ENCODE measurements around the gene PKP4. TPM values are rescaled to one million over a fixed set of nuclear protein-coding genes. Genes with fewer than 3 reads are reported as not detected.

PKP4 gene
- total RNA-seq, 4 donors from 2014 or later: 58.2 to 115 (median 89.9) TPM

DNA sequence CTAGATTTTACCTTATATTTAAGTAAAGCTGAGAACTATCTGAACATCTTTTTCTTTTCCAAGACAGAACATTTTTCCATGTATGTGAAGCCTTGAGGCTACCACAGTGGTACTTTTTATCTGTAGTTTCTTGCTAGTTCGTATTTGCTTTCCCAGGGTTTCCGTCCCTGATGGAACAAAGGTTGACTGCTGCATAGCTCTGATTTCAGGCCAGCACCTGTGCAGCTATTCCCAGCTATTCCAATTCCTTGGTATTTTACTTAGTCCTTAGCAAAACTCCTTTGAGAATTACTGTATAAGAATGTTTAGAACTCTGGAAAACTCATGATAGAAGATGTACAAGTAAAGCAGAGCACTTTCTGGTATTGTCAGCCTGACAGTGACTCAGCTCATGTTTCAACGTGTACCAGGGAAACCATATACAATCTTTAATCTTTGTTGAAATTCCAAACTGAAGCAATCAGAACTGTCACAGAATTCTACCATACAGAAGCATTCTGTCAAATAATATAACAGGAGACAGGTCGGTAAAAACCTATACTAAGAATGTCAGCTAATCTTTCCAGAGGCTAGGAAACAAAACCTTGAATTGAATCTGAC, 162.2 kb downstream of the PKP4 start:
- TF ChIP-seq POLR2A (IDR thresholded peaks at IDR 0.05) (no peak), CTCF (IDR thresholded peaks at IDR 0.05) (no peak), EP300 (IDR thresholded peaks at IDR 0.05) (no peak), POLR2AphosphoS5 (IDR thresholded peaks at IDR 0.05) (no peak)
- no peak overlapping the region for H3K4me3 ChIP-seq
- no peaks in the 10 kb centered on the region for H3K4me1 ChIP-seq
- WGBS, 2 donors (ENCODE audit: low coverage in 1 of 2): 74 to 81% methylated on average over 4 of the region's 4 CpGs
- H3K27me3 ChIP-seq: no peaks in the 10 kb centered on the region
- H3K9me3 ChIP-seq: no peaks in the 10 kb centered on the region
- peaks cover 0 to 40% of the 10 kb centered on the region in 2 donors for H3K36me3 ChIP-seq
- no peak overlapping the region for H3K27ac ChIP-seq
- no peak for ATAC-seq

DNA sequence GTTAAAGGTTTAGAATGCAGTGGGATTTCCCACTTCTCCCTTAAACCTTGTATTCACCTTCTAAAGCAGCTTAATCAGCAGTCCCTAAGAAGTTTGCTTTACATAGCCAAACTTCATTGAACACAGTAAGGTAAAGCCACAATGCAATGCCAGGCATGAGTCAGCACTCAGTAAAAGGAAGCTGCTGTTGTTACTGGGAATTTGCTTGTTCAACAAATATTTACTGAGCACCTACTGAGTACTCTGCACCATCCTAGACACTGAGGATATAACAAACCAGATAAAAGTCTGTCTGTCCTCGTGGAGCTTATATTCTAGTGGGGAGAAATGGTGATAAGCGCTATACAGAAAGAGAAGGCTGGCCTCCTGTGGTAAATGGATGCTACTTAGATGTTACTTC, 162.7 kb downstream of the PKP4 start:
- peaks cover 0 to 45% of the 10 kb centered on the region in 2 donors for H3K36me3 ChIP-seq
- no peaks in the 10 kb centered on the region for H3K4me1 ChIP-seq
- TF ChIP-seq POLR2A (IDR thresholded peaks at IDR 0.05) (no peak), CTCF (IDR thresholded peaks at IDR 0.05) (no peak), EP300 (IDR thresholded peaks at IDR 0.05) (no peak), POLR2AphosphoS5 (IDR thresholded peaks at IDR 0.05) (no peak)
- no peak for ATAC-seq
- H3K9me3 ChIP-seq: no peaks in the 10 kb centered on the region
- no peak overlapping the region for H3K4me3 ChIP-seq
- H3K27ac ChIP-seq: no peak overlapping the region
- 97 to 100% methylated on average over 1 to 2 of the region's 2 CpGs for WGBS, 2 donors (ENCODE audit: low coverage in 1 of 2)
- H3K27me3 ChIP-seq: no peaks in the 10 kb centered on the region

GRCh38 chr2:158620656-158621055, 163.9 kb downstream of the PKP4 start:
- H3K4me3 ChIP-seq: no peak overlapping the region
- WGBS, 2 donors (ENCODE audit: low coverage in 1 of 2): 27 to 62% methylated on average over 2 of the region's 2 CpGs
- TF ChIP-seq POLR2AphosphoS5 (IDR thresholded peaks at IDR 0.05): no peak
- no peak for TF ChIP-seq CTCF (IDR thresholded peaks at IDR 0.05)
- H3K27me3 ChIP-seq: no peaks in the 10 kb centered on the region
- H3K4me1 ChIP-seq: no peaks in the 10 kb centered on the region
- H3K27ac ChIP-seq: no peak overlapping the region
- H3K36me3 ChIP-seq: peaks cover 0 to 57% of the 10 kb centered on the region in 2 donors
- ATAC-seq: no peak
- no peaks in the 10 kb centered on the region for H3K9me3 ChIP-seq

- TF ChIP-seq POLR2A (IDR thresholded peaks at IDR 0.05): no peak
- no peak for TF ChIP-seq POLR2AphosphoS5 (IDR thresholded peaks at IDR 0.05)
- TF ChIP-seq EP300 (IDR thresholded peaks at IDR 0.05): no peak
- no peak for TF ChIP-seq CTCF (IDR thresholded peaks at IDR 0.05)
- ATAC-seq: no peak
- no peak overlapping the region for H3K4me3 ChIP-seq
- H3K4me1 ChIP-seq: no peaks in the 10 kb centered on the region
- H3K27ac ChIP-seq: no peak overlapping the region
- H3K36me3 ChIP-seq: peaks cover 0 to 63% of the 10 kb centered on the region in 2 donors
- WGBS, 2 donors (ENCODE audit: low coverage in 1 of 2): 91 to 92% methylated on average over 3 of the region's 3 CpGs
- no peaks in the 10 kb centered on the region for H3K27me3 ChIP-seq
- H3K9me3 ChIP-seq: no peaks in the 10 kb centered on the region
These were observed 167.4 kb downstream of the PKP4 start for GRCh38 chr2:158624071-158624667.

- H3K27me3 ChIP-seq: no peaks in the 10 kb centered on the region
- peaks cover 0 to 65% of the 10 kb centered on the region in 2 donors for H3K36me3 ChIP-seq
- H3K27ac ChIP-seq: no peak overlapping the region
- H3K9me3 ChIP-seq: no peaks in the 10 kb centered on the region
- H3K4me3 ChIP-seq: no peak overlapping the region
- no peaks in the 10 kb centered on the region for H3K4me1 ChIP-seq
- ATAC-seq: no peak
- 100% methylated on average over 1 of the region's 19 CpGs for WGBS, 2 donors (ENCODE audit: low coverage in 1 of 2)
- TF ChIP-seq POLR2A (IDR thresholded peaks at IDR 0.05): no peak
- TF ChIP-seq EP300 (IDR thresholded peaks at IDR 0.05): no peak
- no peak for TF ChIP-seq CTCF (IDR thresholded peaks at IDR 0.05)
- no peak for TF ChIP-seq POLR2AphosphoS5 (IDR thresholded peaks at IDR 0.05)
These were observed 168.2 kb downstream of the PKP4 start for GRCh38 chr2:158624961-158625360.
